Glutamatergic neuron (in vitro differentiated cells): ENCODE results near the gene CACNG6. TPM values are rescaled to one million over a fixed set of nuclear protein-coding genes. Genes with fewer than 3 reads are reported as not detected.

Source experiments
- DNase-seq: peaks from one replicate; pipeline ENCODE4 v3.0.0; 2022
- H3K27ac Mint-ChIP-seq: one replicate; pipeline ENCODE4 v1.8.0; 2020; ENCODE audit warnings: mild to moderate bottlenecking, mixed read lengths, inconsistent platforms; ENCODE audit not compliant: unreplicated experiment
- H3K27me3 Mint-ChIP-seq: one replicate; pipeline ENCODE4 v1.8.0; 2020; ENCODE audit warnings: mild to moderate bottlenecking, moderate library complexity, mixed read lengths, inconsistent platforms; ENCODE audit not compliant: unreplicated experiment
- H3K36me3 Mint-ChIP-seq: one replicate; pipeline ENCODE4 v1.8.0; 2020; ENCODE audit warnings: mild to moderate bottlenecking, mixed read lengths, inconsistent platforms; ENCODE audit not compliant: unreplicated experiment
- H3K4me1 Mint-ChIP-seq: one replicate; pipeline ENCODE4 v1.8.0; 2020; ENCODE audit warnings: mild to moderate bottlenecking, low read depth, mixed read lengths, inconsistent platforms; ENCODE audit not compliant: unreplicated experiment
- H3K4me3 Mint-ChIP-seq: one replicate; pipeline ENCODE4 v1.8.0; 2020; ENCODE audit warnings: mild to moderate bottlenecking, mixed read lengths, inconsistent platforms; ENCODE audit not compliant: unreplicated experiment
- H3K9me3 Mint-ChIP-seq: one replicate; pipeline ENCODE4 v1.8.0; 2020; ENCODE audit warnings: mild to moderate bottlenecking, moderate library complexity, mixed read lengths, inconsistent platforms; ENCODE audit not compliant: unreplicated experiment
- CTCF ChIP-seq: fragments of 200-600 bp; sonication (generic); IDR thresholded peaks from one replicate; pipeline ENCODE4 v1.5.0; 2021; ENCODE audit not compliant: partially characterized antibody, unreplicated experiment
- total RNA-seq: library from RNA; stranded (reverse); fragmentation: NEBNext Ultra II Directional; extraction: Animal tissue kit (Norgen Biotek cat#: 25700); gene quantifications from one replicate; pipeline ENCODE4 v1.2.1, GENCODE V29; 2021; ENCODE audit not compliant: unreplicated experiment

The CACNG6 gene
- total RNA-seq, 1 donor from 2014 or later: 0.74 TPM

GRCh38 chr19:54042989-54043388, 51.6 kb downstream of the CACNG6 start:
- H3K9me3 Mint-ChIP-seq: peaks cover 1% of the 10 kb centered on the region

GRCh38 chr19:54045771-54046170, 54.3 kb downstream of the CACNG6 start:
- TF ChIP-seq CTCF: no peak
- H3K36me3 Mint-ChIP-seq: no peaks in the 10 kb centered on the region
- no peak overlapping the region for H3K27ac Mint-ChIP-seq
- H3K9me3 Mint-ChIP-seq: peaks cover 1% of the 10 kb centered on the region
- DNase-seq: no peak
- peaks cover 2% of the 10 kb centered on the region for H3K27me3 Mint-ChIP-seq
- H3K4me1 Mint-ChIP-seq: no peaks in the 10 kb centered on the region
- no peak overlapping the region for H3K4me3 Mint-ChIP-seq

More at GRCh38 chr19:54042989-54043388, 51.6 kb downstream of the CACNG6 start:
- Mint-ChIP-seq H3K4me1 (no peaks in the 10 kb centered on the region), H3K36me3 (no peaks in the 10 kb centered on the region), H3K27ac (no peak overlapping the region), H3K4me3 (no peak overlapping the region), H3K27me3 (no peaks in the 10 kb centered on the region)
- DNase-seq: no peak
- TF ChIP-seq CTCF: no peak

- Mint-ChIP-seq H3K9me3 (peaks cover 1% of the 10 kb centered on the region), H3K4me1 (no peaks in the 10 kb centered on the region), H3K36me3 (no peaks in the 10 kb centered on the region), H3K27me3 (peaks cover 2% of the 10 kb centered on the region), H3K4me3 (no peak overlapping the region), H3K27ac (no peak overlapping the region)
- TF ChIP-seq CTCF: no peak
- no peak for DNase-seq
Measured at GRCh38 chr19:54047616-54048015, 56.2 kb downstream of the CACNG6 start.

Other genes starting within 250 kb of the CACNG6 start
- gene NLRP12, start 167.3 kb upstream of the CACNG6 start, total RNA-seq: 0.12 TPM
- 61.5 TPM for gene MYADM, start 123.8 kb upstream of the CACNG6 start, total RNA-seq
- 33.1 TPM for gene PRKCG, start 109.4 kb upstream of the CACNG6 start, total RNA-seq
- gene CACNG7, start 82.4 kb upstream of the CACNG6 start, total RNA-seq: 60.4 TPM
- gene CACNG8, start 28.7 kb upstream of the CACNG6 start, total RNA-seq: 4.3 TPM
- gene VSTM1, start 72.3 kb downstream of the CACNG6 start, total RNA-seq: not detected
- gene TARM1, start 89.7 kb downstream of the CACNG6 start, total RNA-seq: not detected
- gene OSCAR, start 109.2 kb downstream of the CACNG6 start, total RNA-seq: not detected
- gene NDUFA3, start 111.2 kb downstream of the CACNG6 start, total RNA-seq: 143 TPM
- gene TFPT, start 124.0 kb downstream of the CACNG6 start, total RNA-seq: 21.9 TPM
- gene PRPF31, start 124.1 kb downstream of the CACNG6 start, total RNA-seq: 55.5 TPM
- gene CNOT3, start 146.1 kb downstream of the CACNG6 start, total RNA-seq: 56.9 TPM
- gene LENG1, start 168.1 kb downstream of the CACNG6 start, total RNA-seq: 3.7 TPM
- not detected for gene TMC4, start 181.5 kb downstream of the CACNG6 start, total RNA-seq
- 62.0 TPM for gene MBOAT7, start 197.9 kb downstream of the CACNG6 start, total RNA-seq
- gene TSEN34, start 199.7 kb downstream of the CACNG6 start, total RNA-seq: 44.8 TPM
- 557 TPM for gene RPS9, start 209.2 kb downstream of the CACNG6 start, total RNA-seq
- gene LILRB3, start 231.4 kb downstream of the CACNG6 start, total RNA-seq: not detected